GM12892 (cell line): ENCODE data around the gene MMP26.

ENCODE experiments used
- POLR2A ChIP-seq: IDR thresholded peaks from 2 replicates; pipeline ENCODE4 v1.6.1; 2011; ENCODE audit warnings: low read depth, low read length, control low read depth
- POLR2AphosphoS5 ChIP-seq: IDR thresholded peaks from 2 replicates; pipeline ENCODE4 v1.6.1; 2011; ENCODE audit warnings: low read depth, low read length, control low read depth

DNA sequence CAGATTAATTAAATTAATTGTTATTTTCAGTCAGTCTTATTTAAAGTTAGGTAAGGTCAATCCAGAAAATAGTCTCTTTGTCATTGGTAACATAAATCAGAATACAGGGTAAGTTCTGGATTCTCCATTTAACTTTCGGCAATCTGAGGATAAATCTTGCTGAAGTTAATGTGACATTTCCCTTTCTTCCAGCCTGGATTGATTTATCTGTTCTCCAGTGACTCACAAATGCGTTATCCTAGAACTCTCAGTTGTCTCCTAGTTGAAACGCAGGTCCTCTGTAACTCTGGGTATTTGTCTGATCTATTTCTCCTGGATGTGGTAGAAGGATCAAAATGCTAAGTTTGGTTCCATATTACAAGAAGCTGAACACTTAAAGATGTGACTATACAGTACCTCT is 39.8 kb upstream of the MMP26 start:
- TF ChIP-seq POLR2A (no peak), POLR2AphosphoS5 (no peak)
